K562 (cell line): ENCODE measurements around the gene ITGAL. TPM values are rescaled to one million over a fixed set of nuclear protein-coding genes. Genes with fewer than 3 reads are reported as not detected.

Experiments
- COPS2 ChIP-seq: fragments of 450-650 bp; conservative IDR thresholded peaks from 2 replicates; pipeline ENCODE4 v1.6.1; 2016; ENCODE audit warnings: mild to moderate bottlenecking, moderate library complexity
- HES1 ChIP-seq: fragments of 450-650 bp; IDR thresholded peaks from 2 replicates; pipeline ENCODE4 v1.6.1; 2016; ENCODE audit warnings: low read depth, mild to moderate bottlenecking, moderate library complexity
- IFI16 ChIP-seq: fragments of 250-450 bp; sonication (Bioruptor Pico); IDR thresholded peaks from 2 replicates; pipeline ENCODE4 v2.1.2; 2022; ENCODE audit warnings: mild to moderate bottlenecking, inconsistent platforms
- NBN ChIP-seq: fragments of 450-650 bp; IDR thresholded peaks from 2 replicates; pipeline ENCODE4 v1.6.1; 2016; ENCODE audit warnings: low read depth, mild to moderate bottlenecking
- NFATC3 ChIP-seq: fragments of 450-650 bp; IDR thresholded peaks from 2 replicates; pipeline ENCODE4 v1.6.1; 2017; ENCODE audit warnings: mild to moderate bottlenecking
- PREB ChIP-seq: sonication (generic); formaldehyde crosslinking; IDR thresholded peaks from 2 replicates; pipeline ENCODE4 v1.8.1; 2023; ENCODE audit warnings: mild to moderate bottlenecking, missing genetic modification reagents
- SAFB2 ChIP-seq: fragments of 200-400 bp; formaldehyde crosslinking; IDR thresholded peaks from 2 replicates; pipeline ENCODE4 v1.6.1; 2018; ENCODE audit warnings: borderline replicate concordance, low read length, low read depth, moderate library complexity; ENCODE audit not compliant: severe bottlenecking
- ZC3H8 ChIP-seq: fragments of 450-650 bp; IDR thresholded peaks from 2 replicates; pipeline ENCODE4 v1.6.1; 2017
- ZFP30 ChIP-seq: fragments of 250-450 bp; sonication (Bioruptor Pico); IDR thresholded peaks from 2 replicates; pipeline ENCODE4 v1.8.0; 2022; ENCODE audit warnings: moderate library complexity, mild to moderate bottlenecking, inconsistent platforms, borderline replicate concordance
- ZHX1 ChIP-seq: fragments of 150-350 bp; conservative IDR thresholded peaks from 2 replicates; pipeline ENCODE4 v1.6.1; 2014; ENCODE audit warnings: low read length
- ZNF197 ChIP-seq: fragments of 200-800 bp; sonication (Bioruptor generic); IDR thresholded peaks from 2 replicates; pipeline ENCODE4 v1.6.1; 2016; ENCODE audit warnings: low read depth, missing genetic modification characterization, missing compliant biosample characterization
- ZNF518B ChIP-seq: fragments of 250-450 bp; sonication (Bioruptor Pico); IDR thresholded peaks from 2 replicates; pipeline ENCODE4 v1.5.0; 2021; ENCODE audit warnings: mild to moderate bottlenecking, moderate library complexity
- ZNF586 ChIP-seq: fragments of 450-650 bp; formaldehyde crosslinking; conservative IDR thresholded peaks from 2 replicates; pipeline ENCODE4 v1.4.0; 2020; ENCODE audit warnings: mild to moderate bottlenecking, moderate library complexity
- ZNF592 ChIP-seq: fragments of 450-650 bp; IDR thresholded peaks from 2 replicates; pipeline ENCODE4 v1.6.1; 2017; ENCODE audit warnings: antibody characterized with exemption, mild to moderate bottlenecking
- ZNF668 ChIP-seq: fragments of 250-450 bp; sonication (Bioruptor Pico); IDR thresholded peaks from 2 replicates; pipeline ENCODE4 v1.8.0; 2022; ENCODE audit warnings: mild to moderate bottlenecking, inconsistent platforms
- polyA plus RNA-seq, 8 experiments: library from polyadenylated mRNA; depleted of rRNA in 4 of 8; stranded (reverse) in 5 of 8; unstranded in 3 of 8; fragments of >200 nt; fragmentation: Nextera tagmentation in 2 of 8; fragmentation: Illumina TruSeq in 1 of 8; extraction: Ambion mirVana in 2 of 8; extraction: Trizol in 1 of 8; gene quantifications; 2 replicates each; pipeline versions ENCODE4 v1.2.1 to v1.2.3, GENCODE V29; 2011 to 2014; ENCODE audit warnings: inconsistent platforms in 1 of 8, missing spikeins in 1 of 8
- total RNA-seq, 7 experiments: library from RNA; depleted of rRNA in 6 of 7; stranded (reverse); fragments of >200 nt in 6 of 7; fragmentation: Illumina TruSeq in 2 of 7; extraction: Trizol in 2 of 7; gene quantifications; 2 replicates each; pipeline versions ENCODE4 v1.2.1 to v1.2.3, GENCODE V29; 2011 to 2021; ENCODE audit warnings: low replicate concordance in 1 of 7

ITGAL gene
- total and polyA plus RNA-seq, 9 of the 15 experiments (the other 6 are each of a cell fraction or from before 2014, with no cell fraction given) = 0.01 to 0.53 TPM; not detected in 7

- no peak for TF ChIP-seq ZNF197
- TF ChIP-seq ZFP30 = no peak
- no peak for TF ChIP-seq COPS2
- no peak for TF ChIP-seq ZNF592
- no peak for TF ChIP-seq ZNF518B (CRISPR knock-in tag)
- no peak for TF ChIP-seq ZNF586 (CRISPR knock-in tag)
- TF ChIP-seq PREB (CRISPR knock-in tag) = no peak
- no peak for TF ChIP-seq NFATC3
- no peak for TF ChIP-seq SAFB2
- no peak for TF ChIP-seq ZNF668 (CRISPR knock-in tag)
- no peak for TF ChIP-seq IFI16
- TF ChIP-seq NBN = no peak
- TF ChIP-seq HES1 = no peak
- no peak for TF ChIP-seq ZHX1
- no peak for TF ChIP-seq ZC3H8
Measured at GRCh38 chr16:30523768-30524574, 51.4 kb downstream of the ITGAL start (continued).
